Testis (tissue), 3 donors: ENCODE results near the gene DNAJC22. TPM values are rescaled to one million over a fixed set of nuclear protein-coding genes. Genes with fewer than 3 reads are reported as not detected.

ENCODE experiments used
- DNase-seq: peaks from one replicate; pipeline ENCODE4 v3.0.0-alpha.2; 2019
- H3K27ac ChIP-seq, 2 donors: fragments of 200-600 bp; sonication (generic); one replicate each; pipeline ENCODE4 v1.5.1; 2019
- H3K27me3 ChIP-seq: fragments of 200-600 bp; sonication (generic); one replicate; pipeline ENCODE4 v1.5.1; 2019
- H3K36me3 ChIP-seq: fragments of 200-600 bp; sonication (generic); one replicate; pipeline ENCODE4 v1.5.1; 2017; ENCODE audit warnings: low read depth; ENCODE audit errors: missing control alignments
- H3K4me1 ChIP-seq: fragments of 200-600 bp; sonication (generic); one replicate; pipeline ENCODE4 v1.5.1; 2019
- H3K4me3 ChIP-seq, 2 donors: fragments of 200-600 bp; sonication (generic); one replicate each; pipeline ENCODE4 v1.5.1; 2017 to 2019
- H3K9me3 ChIP-seq: fragments of 200-600 bp; sonication (generic); one replicate; pipeline ENCODE4 v1.5.1; 2017
- CTCF ChIP-seq, 3 experiments: fragments of 450-650 bp in 2 of 3; fragments of 200-600 bp in 1 of 3; sonication (generic) in 1 of 3; IDR thresholded peaks; one replicate each; pipeline ENCODE4 v1.5.1; 2016 to 2019; ENCODE audit warnings: antibody characterized with exemption in 3 of 3, mild to moderate bottlenecking in 2 of 3, moderate library complexity in 1 of 3
- POLR2A ChIP-seq: fragments of 450-650 bp; IDR thresholded peaks from one replicate; pipeline ENCODE4 v1.6.1; 2017; ENCODE audit warnings: antibody characterized with exemption, mild to moderate bottlenecking, moderate library complexity
- WGBS, 2 donors: methylation state at CpG; one replicate each; pipeline ENCODE4 v1.1.5; 2018; 5-methylcytosine and 5-hydroxymethylcytosine counted together
- intact Hi-C: fragments of 100-400 bp; cut with DNase I; formaldehyde crosslinking; loops from one replicate; pipeline ENCODE4 v1.15.1; 2023; ENCODE audit warnings: low total_unique reads
- polyA plus RNA-seq: library from polyadenylated mRNA; stranded (reverse); fragments of 350-450 nt; fragmentation: Illumina TruSeq; extraction: RNeasy Lipid Tissue Mini Kit (QIAGEN cat#74804); gene quantifications from one replicate; pipeline ENCODE4 v1.2.3, GENCODE V29; 2014; ENCODE audit warnings: low read depth, low replicate concordance; ENCODE audit not compliant: insufficient read depth
- total RNA-seq, 2 donors: library from RNA; depleted of rRNA; stranded (reverse); fragments of >200 nt; gene quantifications; one replicate each; pipeline ENCODE4 v1.2.3, GENCODE V29; 2016

DNAJC22 gene
- total and polyA plus RNA-seq, 3 donors from 2014 or later, result 0.87 to 3.5 (median 1.1) TPM

DNA sequence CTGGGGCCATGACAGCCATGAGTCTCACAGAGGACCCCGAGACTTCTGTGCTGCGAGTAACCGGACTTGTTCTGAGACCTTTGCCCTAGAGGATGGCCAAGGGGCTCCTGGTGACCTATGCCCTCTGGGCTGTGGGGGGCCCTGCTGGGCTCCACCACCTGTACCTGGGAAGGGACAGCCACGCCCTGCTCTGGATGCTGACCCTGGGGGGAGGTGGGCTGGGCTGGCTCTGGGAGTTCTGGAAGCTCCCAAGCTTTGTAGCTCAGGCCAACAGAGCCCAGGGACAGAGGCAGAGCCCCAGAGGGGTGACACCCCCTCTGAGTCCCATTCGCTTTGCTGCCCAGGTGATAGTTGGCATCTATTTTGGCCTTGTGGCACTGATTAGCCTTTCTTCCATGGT lies 2.1 kb downstream of the DNAJC22 start:
- H3K27me3 ChIP-seq, result no peaks in the 10 kb centered on the region
- peak; percentile 4 for DNase-seq
- 97 to 100% methylated on average over 4 to 5 of the region's 5 CpGs for WGBS, 2 donors
- no peak for TF ChIP-seq CTCF (IDR thresholded peaks at IDR 0.05)
- no peak for TF ChIP-seq POLR2A
- intact Hi-C loops, result loop anchor here (10.0 kb wide), 1 partner anchor 166 kb away; no protein-coding TSS in a partner anchor
- peaks cover 38% of the 10 kb centered on the region for H3K4me1 ChIP-seq
- no peak overlapping the region for H3K27ac ChIP-seq
- H3K36me3 ChIP-seq, result no peaks in the 10 kb centered on the region
- H3K4me3 ChIP-seq, result no peak overlapping the region
- no peaks in the 10 kb centered on the region for H3K9me3 ChIP-seq

- Histone ChIP-seq H3K27me3 (no peaks in the 10 kb centered on the region), H3K4me3 (no peak overlapping the region), H3K9me3 (no peaks in the 10 kb centered on the region), H3K4me1 (peaks cover 38% of the 10 kb centered on the region), H3K27ac (no peak overlapping the region), H3K36me3 (no peaks in the 10 kb centered on the region)
- intact Hi-C loops, result loop anchor here (10.0 kb wide), 1 partner anchor 166 kb away; no protein-coding TSS in a partner anchor
- TF ChIP-seq POLR2A (no peak), CTCF (IDR thresholded peaks at IDR 0.05) (no peak)
- DNase-seq, result peak; percentile 6
- 91 to 94% methylated on average over 11 of the region's 11 CpGs for WGBS, 2 donors
Measured at GRCh38 chr12:49349266-49349665, 2.6 kb downstream of the DNAJC22 start.

- TF ChIP-seq POLR2A, result no peak
- no peak for TF ChIP-seq CTCF (IDR thresholded peaks at IDR 0.05)
- H3K4me1 ChIP-seq, result peaks cover 11% of the 10 kb centered on the region
- no peaks in the 10 kb centered on the region for H3K36me3 ChIP-seq
- no peak overlapping the region for H3K27ac ChIP-seq
- H3K9me3 ChIP-seq, result no peaks in the 10 kb centered on the region
- H3K27me3 ChIP-seq, result no peaks in the 10 kb centered on the region
- H3K4me3 ChIP-seq, result no peak overlapping the region
- WGBS, 2 donors, result 79 to 87% methylated on average over 2 of the region's 2 CpGs
- no peak for DNase-seq
- intact Hi-C loops, result no loop called here
Measured at GRCh38 chr12:49352351-49352750, 5.7 kb downstream of the DNAJC22 start.

DNA sequence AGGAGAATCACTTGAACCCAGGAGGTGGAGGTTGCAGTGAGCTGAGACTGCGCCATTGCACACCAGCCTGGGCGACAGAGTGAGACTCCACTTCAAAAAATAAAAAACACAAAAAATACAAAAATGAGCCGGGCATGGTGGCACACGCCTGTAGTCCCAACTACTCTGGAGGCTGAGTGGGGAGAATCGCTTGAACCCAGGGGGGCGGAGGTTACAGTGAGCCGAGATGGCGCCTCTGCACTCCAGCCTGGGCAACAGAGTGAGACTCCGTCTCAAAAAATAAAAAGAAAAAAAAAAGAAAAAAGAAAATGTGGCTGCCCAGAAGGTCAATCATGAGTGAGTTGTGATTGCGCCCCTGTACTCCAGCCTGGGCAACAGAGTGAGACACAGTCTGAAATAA lies 9.2 kb downstream of the DNAJC22 start:
- WGBS, 2 donors, result 92 to 95% methylated on average over 10 of the region's 10 CpGs
- intact Hi-C loops, result no loop called here

More for the DNA sequence above, 9.2 kb downstream of the DNAJC22 start:
- H3K27me3 ChIP-seq, result no peaks in the 10 kb centered on the region
- H3K27ac ChIP-seq, result no peak overlapping the region
- H3K9me3 ChIP-seq, result no peaks in the 10 kb centered on the region
- TF ChIP-seq CTCF (IDR thresholded peaks at IDR 0.05), result no peak
- no peak for TF ChIP-seq POLR2A
- no peaks in the 10 kb centered on the region for H3K36me3 ChIP-seq
- DNase-seq, result peak; percentile 4
- H3K4me1 ChIP-seq, result peaks cover 4% of the 10 kb centered on the region
- H3K4me3 ChIP-seq, result no peak overlapping the region
